Left lobe of liver (tissue), 2 donors: ENCODE results near the gene HOXB3. TPM values are rescaled to one million over a fixed set of nuclear protein-coding genes. Genes with fewer than 3 reads are reported as not detected.

ENCODE experiments used
- ATAC-seq: fragments of 200-7000 bp; cut with Tn5 transposase; one replicate; pipeline ENCODE4 v1.9.1; 2020; ENCODE audit warnings: mild to moderate bottlenecking, moderate library complexity
- DNase-seq: peaks from one replicate; pipeline ENCODE4 v3.0.0-alpha.2; 2020; ENCODE audit warnings: low spot score
- total RNA-seq: library from RNA; stranded (reverse); gene quantifications from one replicate; pipeline ENCODE4 v1.2.1, GENCODE V29; 2021
- donor health status: DM: no; HTN: no; CAD: no; lungs with moderate emphysema.
- donor health status: DM: no; HTN: yes; CAD: no.

HOXB3 gene
- total RNA-seq, 1 donor from 2014 or later, result 1.9 TPM

DNA sequence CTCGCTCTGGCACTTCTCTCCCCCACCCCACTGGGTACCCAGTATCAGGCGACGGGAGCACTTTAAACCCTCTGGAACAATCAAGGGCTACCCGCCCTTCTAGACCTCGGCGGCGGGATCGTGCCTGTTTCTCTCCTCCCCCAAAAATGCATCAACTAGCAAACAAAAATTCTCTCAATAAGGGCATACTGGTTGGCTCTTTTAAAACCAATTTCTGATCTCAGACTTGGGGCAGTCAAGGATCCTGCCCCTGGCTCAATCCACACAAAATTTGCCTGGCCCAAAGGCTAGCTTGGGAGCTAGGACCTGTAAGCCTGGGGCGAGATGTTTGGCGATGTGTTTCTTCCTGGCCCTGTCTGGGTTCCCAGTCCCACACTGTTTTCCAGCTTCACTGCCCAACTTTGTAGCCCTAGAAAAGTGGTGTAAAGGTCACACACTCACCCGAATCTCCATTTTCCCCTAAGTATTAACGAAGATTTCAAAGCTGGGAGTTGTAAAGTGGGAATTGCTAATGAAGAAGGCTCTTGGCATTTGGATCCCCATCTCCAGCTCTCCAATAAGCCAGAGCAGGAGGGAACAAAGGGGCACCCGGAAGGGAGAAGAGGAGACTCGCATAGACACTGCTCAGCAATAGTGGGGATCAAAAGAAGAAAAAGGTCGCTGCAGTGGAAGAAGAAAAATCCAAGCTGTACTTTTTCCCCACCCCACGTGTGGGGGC, 30.8 kb downstream of the HOXB3 start:
- ATAC-seq (no peak), DNase-seq (no peak)

DNA sequence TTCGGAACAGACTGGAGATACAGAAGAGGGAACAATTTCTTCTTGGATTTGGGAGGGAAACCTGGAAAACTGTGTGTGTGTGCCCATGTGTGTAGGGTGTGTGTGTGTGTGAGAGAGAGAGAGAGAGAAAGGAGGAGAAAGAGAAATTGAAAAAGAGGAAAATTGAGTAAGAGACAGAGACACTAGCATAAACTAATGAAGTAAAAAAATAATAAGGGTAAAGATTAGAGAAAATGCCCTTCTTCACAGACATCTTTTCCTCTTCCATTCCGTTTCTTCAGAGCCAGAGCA, 31.3 kb downstream of the HOXB3 start:
- no peak for ATAC-seq

DNA sequence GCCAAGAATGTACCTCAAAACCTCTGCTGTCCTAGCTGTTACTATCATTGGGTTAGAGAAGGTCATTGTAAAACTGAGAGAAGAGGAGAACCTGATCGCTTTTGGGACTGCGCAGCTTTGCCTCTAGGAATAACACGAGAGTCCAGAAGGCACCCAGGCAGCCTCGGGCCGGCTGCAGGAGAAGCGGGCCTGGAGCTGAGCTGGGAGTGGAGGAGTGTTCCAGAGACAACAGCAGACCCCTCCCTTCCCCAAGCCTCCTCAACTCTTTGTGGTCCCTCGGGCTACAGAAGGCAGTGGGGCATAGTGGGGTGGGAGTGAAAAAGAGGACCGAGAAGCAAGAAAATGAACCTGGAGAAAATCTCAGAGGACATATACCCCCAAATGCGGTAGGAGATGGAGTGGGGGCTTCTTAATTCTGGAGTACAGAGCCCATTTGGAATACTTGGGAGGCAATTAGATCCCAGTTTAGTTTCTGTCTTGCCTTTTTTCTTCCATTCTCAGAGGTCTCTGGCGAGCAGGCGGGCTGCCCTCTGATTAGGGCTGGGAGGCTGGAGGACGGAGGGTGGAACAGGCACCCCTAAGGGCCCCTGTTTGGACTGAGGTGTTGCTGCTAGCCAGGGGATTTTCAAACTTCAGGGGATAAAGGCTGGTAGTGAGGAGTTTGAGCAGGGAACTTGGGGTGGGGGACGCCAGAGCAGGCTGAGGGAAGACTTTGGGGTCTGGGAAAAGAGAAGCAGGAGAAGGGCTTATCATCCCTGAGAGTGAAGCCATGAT, 31.8 kb downstream of the HOXB3 start:
- no peak for ATAC-seq
- no peak for DNase-seq

More for the DNA sequence above, 31.3 kb downstream of the HOXB3 start:
- DNase-seq, result no peak

DNA sequence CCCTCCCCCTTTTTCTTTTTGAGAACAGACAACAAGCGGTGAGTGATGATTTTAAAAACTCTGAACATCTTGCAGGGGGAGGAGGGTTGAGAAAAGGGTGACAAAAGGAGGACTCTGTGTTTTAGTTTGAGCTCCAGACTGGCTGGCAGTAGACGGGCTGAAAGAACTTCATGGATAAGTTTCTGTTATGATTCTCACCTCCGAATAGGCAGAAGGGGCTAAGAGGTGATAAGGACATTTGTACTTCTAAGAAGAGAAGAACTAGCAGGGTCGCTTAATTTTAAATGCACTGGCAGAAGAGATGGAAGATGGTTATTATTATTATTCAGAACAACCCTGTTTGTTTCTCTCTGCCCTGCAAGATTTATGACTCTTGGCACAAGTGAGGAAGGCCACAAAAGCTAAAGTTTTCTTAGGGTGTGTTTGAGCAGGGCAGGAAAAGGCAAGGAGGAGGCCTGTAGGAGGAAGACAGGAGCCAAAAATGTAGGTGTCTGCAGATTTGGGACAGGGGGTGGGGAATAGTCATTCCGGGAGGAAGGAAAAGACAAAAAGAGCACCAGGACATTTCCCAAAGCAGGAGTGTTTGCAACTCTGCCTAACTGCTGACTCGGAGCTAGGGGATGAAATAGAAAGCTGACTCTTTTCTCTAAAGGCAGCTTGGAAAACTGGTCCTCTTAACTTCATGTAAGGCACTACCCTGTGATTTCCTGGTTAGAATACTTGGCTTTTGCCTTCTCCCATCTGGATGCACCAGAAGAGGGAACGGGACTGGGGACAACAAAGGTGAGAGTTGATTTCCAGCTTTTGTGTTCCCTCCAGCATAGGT, 33.3 kb downstream of the HOXB3 start:
- DNase-seq (no peak), ATAC-seq (peak; percentile 25)

DNA sequence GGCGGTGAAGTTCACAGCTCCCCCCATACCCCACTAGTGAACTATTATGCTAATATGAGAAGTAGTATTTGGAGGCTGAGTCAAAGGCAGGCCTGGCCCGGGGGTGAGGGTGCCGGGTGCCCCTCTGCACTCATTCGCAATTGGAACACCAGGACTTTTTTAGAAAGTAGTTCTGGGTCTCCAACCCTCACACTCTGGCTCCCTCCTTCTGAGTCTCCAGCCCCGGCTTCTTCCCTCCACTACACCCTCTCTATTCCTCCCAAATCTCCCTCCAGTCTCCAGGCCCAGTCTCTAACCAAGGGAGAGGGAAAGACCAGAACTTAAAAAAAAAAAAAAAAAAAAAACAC, 33.8 kb downstream of the HOXB3 start:
- ATAC-seq (no peak), DNase-seq (no peak)

DNA sequence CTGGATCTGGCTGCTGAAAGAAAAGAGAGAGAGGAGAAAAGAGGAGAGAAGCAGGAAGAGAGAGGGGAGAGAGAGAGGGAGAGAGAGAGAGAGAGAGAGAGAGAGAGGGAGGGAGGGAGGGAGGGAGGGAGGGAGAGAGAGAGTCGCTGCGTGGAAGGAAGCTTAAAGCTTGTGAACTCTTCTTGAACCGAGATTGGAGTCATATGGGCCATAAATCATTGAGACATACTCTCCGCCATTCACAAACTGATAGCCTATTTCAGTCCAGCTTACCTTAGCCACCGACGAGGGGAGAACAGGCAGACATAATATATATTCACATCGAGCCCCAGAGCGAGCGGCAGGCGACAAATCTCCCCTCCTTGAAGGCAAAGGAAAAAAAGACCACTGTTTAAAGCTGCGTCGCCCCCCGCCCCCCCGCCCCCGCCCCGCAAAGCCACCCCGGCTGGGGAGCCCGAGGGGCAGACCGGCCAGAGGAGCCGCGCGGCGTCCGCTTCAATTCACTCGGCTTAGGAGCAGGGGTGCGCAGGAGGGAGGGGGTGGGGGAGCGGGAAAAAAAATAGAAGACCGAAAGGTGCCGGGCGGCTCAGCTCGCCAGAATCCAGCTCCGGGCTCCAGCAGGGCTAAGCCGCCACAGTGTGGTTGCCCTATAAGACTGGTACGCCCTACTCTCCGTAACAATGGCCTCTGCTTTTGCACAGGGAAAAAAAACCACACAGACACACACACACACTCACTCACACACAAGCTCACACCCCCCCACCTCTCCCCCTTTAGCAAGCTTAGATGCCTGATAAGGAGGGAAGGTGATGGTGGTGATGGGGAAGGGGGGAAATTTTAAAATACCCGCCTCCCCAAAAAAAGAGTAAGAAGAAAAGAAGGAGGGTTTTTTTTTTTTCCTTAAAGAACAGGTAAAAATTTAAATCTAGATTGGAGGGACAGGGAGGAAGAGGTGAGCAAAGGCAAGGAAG, 34.5 kb downstream of the HOXB3 start:
- DNase-seq, result no peak
- ATAC-seq, result peak; percentile 42

DNA sequence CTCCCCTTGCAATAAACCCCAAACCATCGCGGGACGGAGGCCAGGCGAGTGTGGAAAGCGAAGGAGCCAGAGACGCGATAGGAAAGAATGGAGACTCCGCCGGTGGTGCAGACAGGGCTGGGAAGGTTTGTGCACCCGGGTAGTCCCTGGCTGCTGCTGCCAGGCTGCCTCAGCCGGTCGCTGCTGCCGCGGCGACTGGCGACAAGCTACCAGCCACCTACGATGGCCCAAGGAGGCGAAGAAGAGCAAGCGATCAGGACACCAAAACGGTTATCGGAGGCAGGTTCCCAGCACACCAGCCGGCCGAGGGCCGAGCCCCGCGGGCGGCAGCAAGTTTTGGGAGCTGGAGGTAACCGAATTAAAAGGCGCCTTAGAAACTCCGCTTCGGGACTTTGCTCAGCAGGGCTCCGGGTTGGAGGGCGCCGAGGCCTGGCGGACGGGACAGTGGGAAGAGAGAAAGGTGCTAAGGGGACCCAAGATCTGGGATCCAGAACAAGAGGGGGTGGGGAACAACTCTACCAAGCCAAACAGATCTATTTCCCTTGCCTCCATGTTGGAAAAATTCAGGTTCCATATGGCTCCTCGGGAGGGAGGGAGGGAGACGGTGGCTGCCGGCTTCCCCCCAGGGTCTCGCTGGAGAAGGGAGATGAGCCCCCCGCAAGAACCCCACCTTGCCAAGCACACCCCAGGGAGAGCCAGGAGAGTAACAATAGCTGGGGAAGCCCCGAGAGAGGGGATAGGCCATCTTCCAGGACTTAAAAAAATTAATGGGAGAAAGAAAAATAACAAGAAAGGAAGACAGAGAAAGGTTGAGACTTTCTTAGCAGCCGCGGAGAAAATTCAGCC, 35.4 kb downstream of the HOXB3 start:
- DNase-seq (no peak), ATAC-seq (no peak)

DNA sequence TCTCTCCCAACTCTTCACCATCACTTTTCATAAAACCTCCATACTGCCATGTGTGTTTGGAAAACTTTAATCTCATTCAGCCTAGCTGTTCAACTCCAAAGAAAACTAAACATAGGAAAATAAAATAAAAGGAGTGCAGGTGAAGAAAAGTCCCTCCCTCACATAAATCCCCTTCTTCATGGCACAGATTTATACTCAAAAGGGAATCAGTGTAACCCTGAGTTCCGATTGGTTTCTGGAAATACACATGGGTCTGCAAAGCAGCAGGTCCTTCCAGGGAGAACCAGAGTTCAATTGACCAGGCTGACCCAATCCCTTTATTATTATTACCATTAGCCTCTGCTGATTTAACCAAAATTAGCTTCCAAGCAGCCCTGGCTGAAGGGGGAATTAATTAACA, 36.2 kb downstream of the HOXB3 start:
- no peak for ATAC-seq
- DNase-seq, result no peak

DNA sequence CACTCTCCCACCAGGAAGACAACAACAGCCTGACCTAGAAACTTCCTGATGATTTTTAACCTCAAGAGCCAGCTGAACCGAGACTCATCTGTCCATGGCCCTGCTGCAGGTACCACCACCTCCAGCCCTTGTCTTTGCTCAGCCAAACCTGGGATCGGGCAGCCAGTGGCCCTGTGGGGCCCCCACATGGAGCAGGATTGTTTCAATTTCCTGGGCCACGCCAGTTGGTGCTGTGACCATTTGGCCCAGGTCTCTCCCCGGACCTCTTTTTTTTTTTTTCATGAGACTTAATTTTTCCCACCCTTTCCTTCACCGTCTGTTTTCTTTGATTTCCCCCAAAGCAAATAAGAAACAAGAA, 36.9 kb downstream of the HOXB3 start:
- no peak for DNase-seq

DNA sequence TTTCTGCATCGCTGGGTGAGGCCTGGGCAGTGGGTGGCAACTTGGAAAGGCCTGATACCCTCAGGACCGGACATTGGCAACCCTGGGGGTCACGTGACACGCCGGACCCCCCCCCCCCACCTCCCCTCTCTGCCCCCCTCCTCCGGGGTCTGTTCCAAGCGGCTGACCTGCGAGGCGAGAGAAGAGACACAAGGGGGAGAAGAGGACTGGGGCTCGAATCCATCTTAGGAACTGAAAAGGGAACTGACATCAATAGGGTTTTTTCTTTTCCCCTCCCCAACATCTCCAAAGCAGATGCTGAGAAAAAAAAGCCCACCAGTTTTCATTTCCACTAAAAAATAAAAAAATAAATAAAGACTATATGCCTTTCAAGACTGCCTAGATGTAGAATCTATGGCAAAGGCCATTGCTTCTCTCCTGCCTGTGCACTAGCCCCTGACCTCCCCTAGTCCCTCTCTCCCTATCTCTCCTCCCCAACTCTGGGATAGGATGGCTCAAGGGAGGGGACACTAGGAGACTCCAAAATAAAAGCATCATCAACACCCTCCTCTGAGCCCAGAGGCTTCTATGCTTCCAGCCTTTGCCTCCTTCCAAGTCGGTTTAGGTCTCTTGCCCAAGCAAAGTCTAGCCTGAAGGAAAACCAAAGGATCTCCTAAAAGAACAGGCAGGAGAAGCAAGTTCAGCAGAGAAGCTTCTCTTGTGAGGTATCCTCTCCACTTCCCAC, 37.4 kb downstream of the HOXB3 start:
- ATAC-seq, result no peak
- no peak for DNase-seq

More for the DNA sequence above, 36.9 kb downstream of the HOXB3 start:
- ATAC-seq, result no peak

DNA sequence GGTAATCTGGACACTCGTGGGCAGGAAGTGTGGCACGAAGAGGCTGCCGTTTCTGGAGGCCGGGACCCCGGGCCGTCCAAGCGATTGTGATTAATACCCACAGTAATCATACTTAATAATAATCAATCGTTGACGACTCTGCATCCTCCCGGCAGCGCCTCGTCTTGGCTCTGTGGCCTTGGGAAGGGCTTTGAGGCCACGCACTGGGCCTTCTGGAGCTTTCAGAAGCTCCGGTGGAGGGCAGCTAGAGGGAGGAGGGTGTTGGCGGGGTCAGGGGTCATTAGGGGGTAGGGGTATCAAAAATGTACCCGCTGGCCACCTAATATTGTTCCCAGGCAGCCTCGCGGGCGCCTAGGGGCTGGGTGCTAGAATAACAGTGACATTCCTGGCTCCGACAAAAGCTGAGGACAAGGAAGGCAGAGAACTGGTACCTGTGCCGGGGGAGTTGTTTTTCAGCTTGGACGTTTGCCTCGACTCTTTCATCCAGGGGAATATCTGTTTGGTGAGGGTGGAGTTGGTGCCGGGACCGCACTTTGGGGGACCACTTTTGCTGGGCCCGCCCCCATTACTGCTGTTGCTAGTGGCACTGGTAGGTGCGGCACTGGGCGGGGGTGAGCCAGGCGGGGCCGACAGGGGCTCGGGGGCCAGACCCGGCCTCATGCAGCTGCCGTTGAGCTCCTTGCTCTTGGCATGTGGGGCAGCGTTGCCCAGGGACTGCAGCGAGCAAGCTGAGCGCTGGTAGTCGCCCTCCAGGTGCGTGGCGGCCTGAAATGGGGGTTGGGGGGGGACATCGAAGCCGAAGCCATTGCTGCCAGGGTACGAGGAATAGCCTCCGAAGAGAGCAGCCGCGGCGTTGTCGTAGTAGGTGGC, 38.2 kb downstream of the HOXB3 start:
- no peak for DNase-seq
- ATAC-seq, result no peak

DNA sequence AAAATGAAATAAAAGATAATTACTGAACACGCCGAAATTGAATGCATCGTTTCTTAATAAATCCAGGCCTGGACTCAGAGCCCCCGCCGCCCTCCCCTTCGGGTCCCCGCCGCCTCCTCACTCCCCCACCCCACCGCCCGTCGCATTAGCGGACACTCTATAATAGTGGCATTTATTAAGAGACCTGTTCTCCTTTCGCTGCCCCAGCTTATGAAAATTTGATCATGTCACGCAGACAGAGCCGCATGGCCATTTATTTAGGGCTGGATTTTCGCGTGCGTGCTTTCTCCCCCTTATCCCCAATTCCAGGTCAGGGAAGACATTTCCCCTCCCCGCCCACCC, 38.9 kb downstream of the HOXB3 start:
- no peak for ATAC-seq
- DNase-seq, result no peak

DNA sequence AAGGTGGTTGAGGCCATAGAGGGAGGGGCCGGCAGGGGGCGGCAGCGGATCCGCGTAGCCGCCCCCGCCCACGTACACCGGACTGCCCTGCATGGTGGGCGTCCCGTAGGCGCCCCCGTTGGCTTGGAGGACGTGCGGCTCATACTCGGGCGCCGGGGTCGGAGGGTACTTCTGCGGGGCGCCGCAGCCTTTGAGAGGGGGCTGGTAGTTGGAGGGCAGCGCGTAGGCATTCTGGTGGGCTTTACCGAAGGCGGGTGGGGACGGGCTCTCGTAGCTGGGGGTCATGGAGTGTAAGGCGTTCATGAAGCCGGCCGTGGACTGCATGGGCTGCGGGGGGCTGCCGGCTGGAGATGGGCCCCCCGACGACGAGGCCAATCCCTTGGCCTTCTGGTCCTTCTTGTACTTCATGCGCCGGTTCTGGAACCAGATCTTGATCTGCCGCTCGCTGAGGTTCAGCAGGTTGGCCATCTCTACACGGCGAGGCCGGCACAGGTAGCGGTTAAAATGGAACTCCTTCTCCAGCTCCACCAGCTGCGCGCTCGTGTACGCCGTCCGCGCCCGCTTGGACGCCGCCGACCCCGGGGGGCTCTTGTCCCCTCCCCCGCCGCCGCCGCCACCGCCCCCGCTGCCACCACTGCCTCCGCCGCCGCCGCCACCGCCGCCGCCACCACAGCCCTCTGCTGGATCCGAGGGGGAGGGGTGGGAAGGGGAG, 39.4 kb downstream of the HOXB3 start:
- ATAC-seq, result no peak
- no peak for DNase-seq

DNA sequence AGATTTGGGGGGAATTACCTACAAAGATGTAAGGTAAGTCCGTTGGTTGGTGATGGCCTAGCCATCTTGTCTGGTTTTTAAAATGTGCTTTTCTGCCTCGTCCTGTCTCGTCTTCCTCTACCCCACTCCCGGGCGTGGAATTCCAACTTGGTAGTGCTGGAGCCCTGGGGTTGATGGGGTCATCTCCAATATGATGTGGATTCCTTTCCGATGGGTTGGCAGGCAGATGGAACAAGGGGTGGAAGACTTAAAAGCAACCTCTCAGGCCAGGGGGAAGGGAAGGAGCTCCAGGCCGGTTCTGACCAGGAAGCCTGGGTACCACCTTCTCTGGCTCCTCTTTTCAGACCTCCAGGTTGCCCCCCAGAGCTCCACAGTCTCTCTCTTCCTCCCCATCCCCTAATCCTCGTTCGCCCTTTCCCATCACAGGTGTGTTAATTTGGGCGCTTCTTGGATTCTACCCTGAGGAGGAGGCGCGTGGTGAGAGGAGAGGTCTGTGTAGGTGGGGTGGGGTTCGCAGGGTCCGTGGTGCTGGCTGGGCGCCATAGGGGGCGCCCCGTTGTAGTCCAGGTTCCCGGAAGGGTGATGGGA, 40.0 kb downstream of the HOXB3 start:
- no peak for DNase-seq
- ATAC-seq, result no peak

DNA sequence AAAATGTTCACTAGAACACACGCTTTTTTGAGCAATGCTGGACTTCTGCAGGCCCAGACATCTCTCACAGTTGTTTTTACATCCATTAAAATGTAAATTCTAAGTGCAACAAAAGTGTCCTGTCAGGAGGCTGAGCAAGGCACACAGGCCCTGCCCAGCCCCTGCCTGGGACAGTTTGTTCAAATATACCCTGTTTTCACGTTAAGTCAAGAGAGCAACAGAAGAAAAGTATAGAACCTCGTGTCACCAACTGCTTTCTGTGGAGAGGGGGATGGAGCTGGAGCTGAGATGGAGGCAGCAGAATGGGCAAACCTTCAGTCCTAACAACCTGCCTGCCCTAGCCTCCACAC, 40.8 kb downstream of the HOXB3 start:
- ATAC-seq (no peak), DNase-seq (no peak)

DNA sequence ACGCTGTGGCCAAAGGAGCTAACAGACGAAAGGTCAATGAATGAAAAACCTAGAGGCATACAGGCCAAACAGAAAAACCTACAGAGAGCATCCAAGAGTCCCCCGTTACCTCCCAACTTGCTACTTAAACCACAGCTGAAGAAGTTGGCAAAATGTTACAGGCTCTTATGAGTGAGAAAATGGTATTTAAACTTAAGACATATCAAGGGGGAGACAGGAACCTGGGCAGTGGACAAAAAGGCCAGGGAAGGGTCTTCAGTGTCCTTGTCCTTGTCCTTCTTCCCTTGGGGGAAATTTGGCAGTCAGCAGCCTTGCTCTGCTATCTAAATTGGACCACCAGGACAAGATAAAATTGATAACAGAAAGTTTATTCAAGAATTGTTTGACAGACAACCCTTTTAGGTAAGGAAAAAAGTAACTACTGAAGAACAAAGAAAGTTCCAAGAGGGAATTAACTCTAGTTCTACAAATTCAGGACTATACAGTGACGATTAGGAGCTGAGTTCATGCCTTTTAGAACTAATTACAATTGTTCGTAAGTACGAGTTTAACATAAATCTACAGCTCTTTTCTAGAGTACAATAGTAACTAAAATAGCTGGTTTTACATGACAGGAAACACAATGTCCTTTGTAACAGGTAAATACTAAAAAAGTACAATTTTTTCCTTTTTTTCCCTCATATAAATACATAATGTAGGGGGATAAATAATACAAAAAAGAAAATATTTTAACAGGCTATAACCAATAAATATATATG, 41.3 kb downstream of the HOXB3 start:
- ATAC-seq (no peak), DNase-seq (no peak)
